Activated CD8-positive, alpha-beta memory T cell treated with anti-CD3 and anti-CD28 coated beads for 36 hours (primary cell): ENCODE results near the gene RNF168. TPM values are rescaled to one million over a fixed set of nuclear protein-coding genes. Genes with fewer than 3 reads are reported as not detected.
"Not testable (repeated sequence)": the region's sequence is repeated elsewhere in the genome, so short reads cannot be mapped to it uniquely, and the experiment has no call there.

ENCODE experiments used
- CTCF ChIA-PET: fragments of 350-600 bp; sonication (Branson Sonifier 250); formaldehyde crosslinking; loops from one replicate; lab custom pipeline; 2021; ENCODE audit warnings: antibody characterized with exemption; lab: Charles Lee
- POLR2A ChIA-PET: fragments of 350-600 bp; sonication (Branson Sonifier 250); formaldehyde crosslinking; loops from one replicate; lab custom pipeline; 2021; ENCODE audit warnings: antibody characterized with exemption; lab: Charles Lee
- total RNA-seq, 2 experiments: library from RNA; stranded (reverse); gene quantifications; one replicate each; pipeline ENCODE4 v1.2.3, GENCODE V29; 2021

Gene RNF168
- total RNA-seq, 2 experiments from 2014 or later: 23.4 to 23.5 TPM

DNA sequence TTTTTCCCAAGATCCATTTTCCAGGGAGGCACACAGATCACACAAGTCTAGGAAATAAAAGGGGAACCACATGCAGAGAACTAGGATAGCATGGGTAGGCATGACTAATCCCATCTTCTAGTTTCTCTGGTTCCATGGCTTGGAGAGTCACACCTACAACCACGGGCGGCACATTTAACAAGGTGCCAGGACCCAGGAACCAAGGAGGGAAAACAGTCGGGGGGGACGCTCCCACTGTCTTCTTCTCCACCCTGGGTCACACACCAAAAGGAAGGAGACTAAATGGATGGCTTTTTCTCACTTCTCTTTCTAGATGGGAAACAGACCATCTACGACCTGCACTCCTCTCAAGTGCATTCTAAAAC, 16.1 kb upstream of the RNF168 start:
- ChIA-PET POLR2A (no interaction called here), CTCF (interaction anchor here (0.6 to 1.5 kb wide), 4 partner anchors 112 to 266 kb away, joined by 3 read pairs; no protein-coding TSS in a partner anchor)

DNA sequence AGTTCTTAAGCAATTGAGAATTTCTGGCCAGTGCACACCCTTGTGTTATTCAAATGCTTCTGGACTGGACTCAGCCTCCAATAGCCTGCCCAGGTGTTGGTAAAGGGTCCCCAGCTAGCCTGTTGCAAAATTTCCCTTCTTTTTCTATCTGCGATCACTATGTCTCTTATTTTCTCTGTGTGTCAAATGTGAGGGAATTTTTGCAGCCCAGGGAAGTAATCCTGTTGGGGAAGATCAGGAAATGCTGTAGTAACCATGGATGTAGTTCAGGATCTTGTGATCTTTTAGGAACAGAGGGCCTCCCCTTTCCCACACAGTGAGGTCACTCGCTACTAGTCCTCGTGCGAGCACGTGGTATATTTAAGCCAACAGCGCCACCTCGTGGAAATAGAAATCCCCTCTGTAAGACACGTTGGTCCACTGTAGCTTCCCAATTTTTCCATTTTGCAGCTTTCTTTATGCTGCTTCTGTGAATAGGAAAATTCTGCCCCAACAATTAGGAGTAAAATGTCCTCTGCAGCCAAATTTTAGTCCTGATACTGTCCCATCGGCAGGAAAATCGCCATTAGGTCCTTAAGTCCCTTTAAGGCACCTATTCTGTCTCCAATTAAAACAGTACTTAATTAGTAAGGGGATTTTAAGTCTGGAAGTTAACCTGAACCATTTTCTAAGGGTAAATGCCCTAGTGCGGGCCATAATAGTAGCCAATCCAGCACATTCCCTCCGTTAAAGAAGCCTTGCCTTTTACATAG, 15.6 kb upstream of the RNF168 start:
- ChIA-PET CTCF (interaction anchor here (0.9 to 1.5 kb wide), 3 partner anchors 258 to 266 kb away, joined by 3 read pairs; no protein-coding TSS in a partner anchor), POLR2A (no interaction called here)

DNA sequence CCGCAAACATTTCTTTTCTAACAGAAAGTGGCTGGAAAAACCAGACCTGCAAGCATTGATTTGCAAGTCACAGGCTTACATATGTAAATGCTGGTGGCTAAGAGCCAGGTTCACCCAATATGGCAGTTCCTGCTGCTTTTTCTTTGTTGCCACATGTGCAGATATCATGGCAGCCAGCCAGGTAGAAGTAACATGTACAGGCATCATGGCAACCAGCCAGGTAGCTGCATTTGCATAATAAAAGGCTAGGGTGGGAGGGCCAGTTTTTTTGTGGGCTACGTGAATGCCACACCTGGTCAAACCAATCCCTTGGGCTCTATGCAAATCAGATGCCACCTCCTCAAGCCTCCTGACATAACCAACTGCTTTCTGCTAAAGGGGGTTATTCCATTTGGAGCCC, 14.4 kb upstream of the RNF168 start:
- POLR2A ChIA-PET: no interaction called here

DNA sequence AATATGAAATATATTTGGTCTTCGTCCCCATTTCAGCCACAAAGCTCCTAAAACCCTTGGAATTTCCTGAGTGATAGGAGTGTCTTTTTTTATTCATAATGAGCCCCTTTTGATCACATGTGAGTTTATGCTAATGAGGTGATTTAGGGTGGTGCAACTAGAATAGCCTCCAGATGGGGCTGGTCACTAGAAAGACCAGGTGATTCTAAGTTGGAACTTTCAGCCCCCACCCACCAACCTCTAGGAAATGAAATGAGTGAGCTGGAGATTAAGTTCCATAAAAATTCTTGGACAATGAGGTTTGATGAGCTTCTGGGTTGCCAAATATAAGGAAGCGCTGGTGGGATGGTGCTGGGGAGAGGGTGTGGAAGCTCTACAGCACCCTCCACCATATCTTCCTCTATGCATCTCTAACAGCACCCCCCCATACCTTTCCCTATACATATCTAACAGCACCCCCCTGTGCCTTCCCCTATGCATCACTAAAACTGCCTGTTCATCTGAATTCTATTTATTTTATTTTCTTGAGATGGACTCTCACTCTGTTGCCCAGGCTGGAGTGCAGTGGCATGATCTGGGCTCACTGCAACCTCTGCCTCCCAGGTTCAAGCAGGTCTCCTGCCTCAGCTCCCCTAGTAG, 13.7 kb upstream of the RNF168 start:
- CTCF ChIA-PET: interaction anchor here (0.6 to 0.7 kb wide), 2 partner anchors 9 to 187 kb away, joined by 3 to 4 read pairs; no protein-coding TSS in a partner anchor

More for the DNA sequence above, 14.4 kb upstream of the RNF168 start:
- CTCF ChIA-PET: no interaction called here

GRCh38 chr3:196514913-196515621, 11.5 kb upstream of the RNF168 start, which contains the start of gene SMCO1:
Gene SMCO1, minus strand, starts transcription at chr3:196515346. Its CDS starts 137 bp downstream, at chr3:196515209.
- ChIA-PET CTCF (interaction anchor here (1.2 kb wide), 1 partner anchor 97 kb away, joined by 3 read pairs; no protein-coding TSS in a partner anchor), POLR2A (no interaction called here)

More for the DNA sequence above, 13.7 kb upstream of the RNF168 start:
- POLR2A ChIA-PET: no interaction called here

- ChIA-PET POLR2A (no interaction called here), CTCF (interaction anchor here (1.2 to 1.5 kb wide), 2 partner anchors 14 to 97 kb away, joined by 3 to 8 read pairs; no protein-coding TSS in a partner anchor)
Measured at GRCh38 chr3:196514350-196514716, 10.8 kb upstream of the RNF168 start.

DNA sequence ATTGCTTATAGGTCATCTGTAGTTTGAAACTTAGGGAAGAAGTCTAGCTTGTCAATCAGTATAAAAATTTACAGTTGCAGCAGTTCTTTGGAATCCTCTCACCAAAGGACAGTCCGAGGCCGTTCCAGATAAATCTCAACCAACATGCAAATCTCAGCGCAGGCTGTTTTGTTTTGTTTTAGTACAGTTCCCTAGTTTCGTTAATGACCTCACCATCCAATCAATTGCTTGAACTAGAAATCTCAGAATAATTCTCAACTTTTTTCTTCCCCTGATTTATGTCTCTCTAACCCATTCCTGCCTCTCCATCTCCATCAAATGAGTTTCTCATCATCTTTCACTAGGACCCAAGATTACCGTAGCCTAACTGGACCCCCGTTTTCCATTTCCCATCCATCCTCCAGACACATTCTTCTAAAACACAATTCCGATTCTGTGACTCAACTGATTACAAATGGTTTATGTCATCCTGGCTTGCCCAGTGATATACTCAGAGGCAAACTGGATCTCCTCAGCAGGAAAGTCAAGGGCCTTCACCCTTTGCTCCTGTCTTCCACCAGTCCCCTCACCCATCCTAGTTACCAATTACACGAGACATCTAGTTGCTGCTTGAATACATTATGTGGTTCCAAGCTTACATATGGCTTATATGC, 10.3 kb upstream of the RNF168 start:
- ChIA-PET POLR2A (no interaction called here), CTCF (interaction anchor here (0.6 to 1.5 kb wide), 3 partner anchors 15 to 204 kb away, joined by 3 to 8 read pairs (median 3); no protein-coding TSS in a partner anchor)

GRCh38 chr3:196511646-196512425, 8.3 kb upstream of the RNF168 start:
- POLR2A ChIA-PET, CTCF ChIA-PET: not testable (repeated sequence)

DNA sequence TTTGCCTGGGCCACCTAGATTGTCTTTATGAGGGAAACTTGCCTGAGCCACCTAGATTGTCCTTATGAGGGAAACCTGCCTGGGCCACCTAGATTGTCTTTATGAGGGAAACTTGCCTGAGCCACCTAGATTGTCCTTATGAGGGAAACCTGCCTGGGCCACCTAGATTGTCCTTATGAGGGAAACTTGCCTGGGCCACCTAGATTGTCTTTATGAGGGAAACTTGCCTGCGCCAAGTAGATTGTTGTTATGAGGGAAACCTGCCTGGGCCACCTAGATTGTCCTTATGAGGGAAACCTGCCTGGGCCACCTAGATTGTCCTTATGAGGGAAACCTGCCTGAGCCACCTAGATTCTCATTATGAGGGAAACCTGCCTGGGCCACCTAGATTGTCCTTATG, 7.5 kb upstream of the RNF168 start:
- CTCF ChIA-PET, POLR2A ChIA-PET: not testable (repeated sequence)

DNA sequence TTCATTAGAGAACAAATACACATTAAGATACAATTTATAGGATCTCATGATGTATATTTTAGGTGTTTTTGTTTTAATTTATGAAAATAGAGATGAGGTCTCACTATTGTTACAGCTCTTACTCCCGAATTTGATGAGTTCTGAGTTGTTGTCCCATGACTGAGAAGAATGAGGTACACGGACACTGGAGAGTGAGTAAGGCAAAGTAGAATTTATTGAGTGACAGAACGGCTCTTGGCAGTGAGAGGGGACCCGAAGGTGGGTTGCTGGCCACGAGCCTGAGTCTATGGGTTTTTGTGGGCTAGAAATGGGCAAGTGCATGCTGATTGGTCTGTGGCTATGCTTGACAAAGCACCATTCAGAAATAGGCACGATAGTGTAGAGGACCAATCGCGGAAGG, 3.1 kb upstream of the RNF168 start:
- ChIA-PET CTCF (no interaction called here), POLR2A (no interaction called here)

GRCh38 chr3:196504556-196504955, 988 bp upstream of the RNF168 start:
- ChIA-PET CTCF (interaction anchor here (1.1 to 1.6 kb wide), 2 partner anchors 17 to 30 kb away, joined by 4 read pairs; no protein-coding TSS in a partner anchor), POLR2A (no interaction called here)

GRCh38 chr3:196504077-196504398, 470 bp upstream of the RNF168 start:
- CTCF ChIA-PET: interaction anchor here (0.6 to 1.6 kb wide), 3 partner anchors 18 to 66 kb away, joined by 4 to 5 read pairs (median 4); no protein-coding TSS in a partner anchor
- POLR2A ChIA-PET: not testable (repeated sequence)

GRCh38 chr3:196502775-196503195, 783 bp downstream of the RNF168 start:
- ChIA-PET POLR2A (interaction anchor here (0.5 to 1.5 kb wide), 2 partner anchors 109 to 185 kb away, joined by 4 to 6 read pairs; partner anchors contain the start of gene DYNLT2B), CTCF (no interaction called here)

DNA sequence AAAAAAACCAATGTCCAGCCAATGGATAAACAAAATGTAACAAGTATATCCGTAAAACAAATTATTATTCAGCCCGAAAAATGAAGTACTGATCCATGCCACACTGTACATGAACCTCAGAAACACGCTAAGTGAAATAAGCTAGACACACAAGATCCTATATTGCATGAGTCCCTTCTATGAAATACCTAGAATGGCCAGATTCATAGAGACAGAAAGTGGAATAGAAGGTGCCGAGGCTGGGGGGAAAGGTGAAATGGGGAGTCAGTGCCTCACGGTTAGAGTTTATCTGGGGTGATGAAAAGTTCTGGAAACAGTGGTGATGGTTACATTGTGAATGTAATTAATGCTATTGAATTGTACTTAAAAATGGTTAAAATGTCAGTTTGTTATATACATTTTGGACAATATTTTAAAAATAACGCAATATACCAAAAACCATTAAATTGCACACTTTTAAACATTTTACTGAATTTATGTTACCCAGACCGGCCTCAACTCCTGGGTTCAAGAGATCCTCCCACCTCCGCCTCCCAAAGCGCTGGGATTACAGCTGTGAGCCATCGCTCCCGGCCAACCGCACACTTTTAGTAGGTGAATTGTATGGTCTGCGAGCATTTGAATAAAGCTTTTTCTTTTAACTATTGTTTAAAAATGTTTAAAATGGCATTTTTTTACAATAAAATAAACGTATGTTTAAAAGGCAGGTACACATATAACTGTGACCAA, 2.1 kb downstream of the RNF168 start:
- ChIA-PET CTCF (no interaction called here), POLR2A (interaction anchor here (1.5 kb wide), 1 partner anchor 184 kb away, joined by 4 read pairs; the partner anchor contains the start of gene DYNLT2B)

- ChIA-PET POLR2A (no interaction called here), CTCF (no interaction called here)
Measured at GRCh38 chr3:196499807-196500524, 3.6 kb downstream of the RNF168 start.

- POLR2A ChIA-PET: no interaction called here
- CTCF ChIA-PET: no interaction called here
Measured at GRCh38 chr3:196499061-196499460, 4.5 kb downstream of the RNF168 start.

DNA sequence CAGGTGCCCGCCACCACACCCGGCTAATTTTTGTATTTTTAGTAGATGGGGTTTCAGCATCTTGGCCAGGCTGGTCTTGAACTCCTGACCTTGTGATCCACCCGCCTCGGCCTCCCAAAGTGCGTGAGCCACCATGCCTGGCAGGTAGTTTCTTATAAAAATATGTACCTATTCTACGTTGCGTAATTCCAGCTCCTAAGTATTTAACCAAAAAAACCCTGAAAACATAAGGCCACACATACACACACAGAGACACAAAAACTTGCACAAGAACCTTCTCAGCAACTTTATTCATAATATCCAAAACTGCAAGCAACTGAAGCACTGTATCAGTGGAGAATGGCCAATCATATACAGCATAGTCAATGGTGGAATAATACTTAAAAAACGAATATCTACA, 5.3 kb downstream of the RNF168 start:
- CTCF ChIA-PET: no interaction called here
- POLR2A ChIA-PET: no interaction called here
